ENCODE results near the gene CASR. TPM values are rescaled to one million over a fixed set of nuclear protein-coding genes. Genes with fewer than 3 reads are reported as not detected.
"Not testable (repeated sequence)": the region's sequence is repeated elsewhere in the genome, so short reads cannot be mapped to it uniquely, and the experiment has no call there.

The CASR gene
- total RNA-seq, result 1 to 10 TPM in 1 of 4 donors, under 1 TPM in 1, not detected in 2; 0.37 to 1.4 TPM

- Histone ChIP-seq H3K9me3 (no peaks in the 10 kb centered on the region), H3K4me1 (peaks cover 0 to 22% (median 16%) of the 10 kb centered on the region in 4 donors), H3K4me3 (peak within 1 kb of the TSS in 3 of 4 donors; percentile 15 to 45 (median 19)), H3K36me3 (no peaks in the 10 kb centered on the region), H3K27ac (no peak within 1 kb of the TSS), H3K27me3 (peaks cover 42% of the 10 kb centered on the region)
- intact Hi-C loops (cut with DNase I; ENCODE audit: low total_unique reads), result no loop called here
- no peak for TF ChIP-seq EP300 (IDR thresholded peaks at IDR 0.05; ENCODE audit: low read depth)
- TF ChIP-seq POLR2AphosphoS5 (IDR thresholded peaks at IDR 0.05), result no peak
- no peak for TF ChIP-seq CTCF (IDR thresholded peaks at IDR 0.05)
- no peak for TF ChIP-seq POLR2A (IDR thresholded peaks at IDR 0.05)
- in situ Hi-C loops (cut with MboI; ENCODE audit: low pct_ligation_motif_present in 1 of 4, low pct_unique_long_range_greater_than_20kb in 1 of 4, low sequenced_read_pairs in 3 of 4), result no loop called here
- 20 to 21% methylated on average over 3 to 14 of the region's 14 CpGs for WGBS, 2 donors (ENCODE audit: low coverage in 1 of 2)
- DNase-seq, result peak; percentile 9
Observed at GRCh38 chr3:122183521-122183892, at the start of gene CASR. Gene CASR, plus strand, starts transcription at chr3:122183668. Its CDS starts 70,522 bp downstream, at chr3:122254190.

- H3K4me1 ChIP-seq, result no peaks in the 10 kb centered on the region
Observed at GRCh38 chr3:122146466-122146865, 37.0 kb upstream of the CASR start.

GRCh38 chr3:122148941-122149627, 34.4 kb upstream of the CASR start:
- Histone ChIP-seq H3K9me3 (no peaks in the 10 kb centered on the region), H3K4me3 (no peak overlapping the region), H3K27me3 (no peaks in the 10 kb centered on the region), H3K27ac (no peak overlapping the region), H3K4me1 (no peaks in the 10 kb centered on the region), H3K36me3 (no peaks in the 10 kb centered on the region)
- TF ChIP-seq POLR2A (IDR thresholded peaks at IDR 0.05), result no peak
- no peak for TF ChIP-seq CTCF (IDR thresholded peaks at IDR 0.05)
- TF ChIP-seq POLR2AphosphoS5 (IDR thresholded peaks at IDR 0.05), result no peak
- TF ChIP-seq EP300 (IDR thresholded peaks at IDR 0.05; ENCODE audit: low read depth), result no peak
- intact Hi-C loops (cut with DNase I; ENCODE audit: low total_unique reads) (no loop called here), in situ Hi-C loops (cut with MboI; ENCODE audit: low pct_ligation_motif_present in 1 of 4, low pct_unique_long_range_greater_than_20kb in 1 of 4, low sequenced_read_pairs in 3 of 4) (no loop called here)
- DNase-seq, result no peak
- 78 to 81% methylated on average over 2 of the region's 2 CpGs for WGBS, 2 donors (ENCODE audit: low coverage in 1 of 2)

More at GRCh38 chr3:122146466-122146865, 37.0 kb upstream of the CASR start:
- DNase-seq, result no peak
- no peak overlapping the region for H3K27ac ChIP-seq
- peaks cover 0 to 4% of the 10 kb centered on the region in 2 donors for H3K9me3 ChIP-seq
- H3K4me3 ChIP-seq, result no peak overlapping the region
- intact Hi-C loops (cut with DNase I; ENCODE audit: low total_unique reads) (no loop called here), in situ Hi-C loops (cut with MboI; ENCODE audit: low pct_ligation_motif_present in 1 of 4, low pct_unique_long_range_greater_than_20kb in 1 of 4, low sequenced_read_pairs in 3 of 4) (no loop called here)
- H3K27me3 ChIP-seq, result no peaks in the 10 kb centered on the region
- H3K36me3 ChIP-seq, result no peaks in the 10 kb centered on the region
- TF ChIP-seq EP300 (IDR thresholded peaks at IDR 0.05; ENCODE audit: low read depth) (no peak), CTCF (IDR thresholded peaks at IDR 0.05) (no peak), POLR2AphosphoS5 (IDR thresholded peaks at IDR 0.05) (no peak), POLR2A (IDR thresholded peaks at IDR 0.05) (no peak)
- 77 to 100% methylated on average over 2 to 3 of the region's 3 CpGs for WGBS, 2 donors (ENCODE audit: low coverage in 1 of 2)

- DNase-seq, result no peak
- Histone ChIP-seq H3K4me3 (no peak overlapping the region), H3K27ac (no peak overlapping the region), H3K36me3 (no peaks in the 10 kb centered on the region), H3K27me3 (no peaks in the 10 kb centered on the region), H3K9me3 (peaks cover 6 to 12% of the 10 kb centered on the region in 2 donors), H3K4me1 (no peaks in the 10 kb centered on the region)
- intact Hi-C loops (cut with DNase I; ENCODE audit: low total_unique reads) (no loop called here), in situ Hi-C loops (cut with MboI; ENCODE audit: low pct_ligation_motif_present in 1 of 4, low pct_unique_long_range_greater_than_20kb in 1 of 4, low sequenced_read_pairs in 3 of 4) (no loop called here)
- WGBS, 2 donors (ENCODE audit: low coverage in 1 of 2), result 82 to 83% methylated on average over 2 of the region's 2 CpGs
- TF ChIP-seq EP300 (IDR thresholded peaks at IDR 0.05; ENCODE audit: low read depth), result no peak
- no peak for TF ChIP-seq POLR2A (IDR thresholded peaks at IDR 0.05)
- TF ChIP-seq POLR2AphosphoS5 (IDR thresholded peaks at IDR 0.05), result no peak
- no peak for TF ChIP-seq CTCF (IDR thresholded peaks at IDR 0.05)
Observed at GRCh38 chr3:122151480-122151879, 32.0 kb upstream of the CASR start.

- no CpG with 5 or more reads among the region's 31 CpGs for WGBS, 2 donors (ENCODE audit: low coverage in 1 of 2)
- H3K9me3 ChIP-seq, result not testable (repeated sequence)
Observed at GRCh38 chr3:122164983-122165382, 18.5 kb upstream of the CASR start.

More at GRCh38 chr3:122164983-122165382, 18.5 kb upstream of the CASR start:
- H3K4me3 ChIP-seq; H3K27ac ChIP-seq; H3K27me3 ChIP-seq; DNase-seq; intact Hi-C loops (cut with DNase I; ENCODE audit: low total_unique reads); H3K4me1 ChIP-seq; in situ Hi-C loops (cut with MboI; ENCODE audit: low pct_ligation_motif_present in 1 of 4, low pct_unique_long_range_greater_than_20kb in 1 of 4, low sequenced_read_pairs in 3 of 4); H3K36me3 ChIP-seq: not testable (repeated sequence)

Measured in transverse colon (tissue), 4 donors.